Measurements from ENCODE around the gene PEX26. TPM values are rescaled to one million over a fixed set of nuclear protein-coding genes. Genes with fewer than 3 reads are reported as not detected.
"Not testable (repeated sequence)": the region's sequence is repeated elsewhere in the genome, so short reads cannot be mapped to it uniquely, and the experiment has no call there.

PEX26 gene
- total RNA-seq, 4 donors from 2014 or later = 23.1 to 31.0 (median 24.8) TPM

DNA sequence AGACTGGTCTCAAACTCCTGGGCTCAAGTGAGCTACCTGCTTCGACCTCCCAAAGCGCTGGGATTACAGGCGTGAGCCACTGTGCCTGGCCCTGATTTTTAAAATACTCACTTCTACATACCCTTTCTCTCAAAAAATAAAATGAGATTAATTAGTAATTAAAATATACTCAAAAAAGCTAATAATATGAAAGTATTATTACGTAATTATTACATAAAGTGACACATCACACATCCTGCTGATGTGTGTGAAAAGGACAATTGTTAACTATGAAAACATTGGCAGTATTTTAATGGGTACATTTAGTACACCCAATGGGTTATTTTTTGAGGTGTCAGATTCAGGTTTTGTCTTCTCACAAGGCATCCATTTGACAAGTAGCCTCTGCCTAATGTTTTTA is 32.0 kb upstream of the PEX26 start:
- WGBS, 2 donors = 95% methylated on average over 4 of the region's 4 CpGs
- no peak for DNase-seq (ENCODE audit: low spot score in 2 of 2)
- intact Hi-C loops (cut with DNase I; ENCODE audit: low total_unique reads) = no loop called here
- no peak for TF ChIP-seq POLR2A (IDR thresholded peaks at IDR 0.05)
- TF ChIP-seq, protein P1, sequence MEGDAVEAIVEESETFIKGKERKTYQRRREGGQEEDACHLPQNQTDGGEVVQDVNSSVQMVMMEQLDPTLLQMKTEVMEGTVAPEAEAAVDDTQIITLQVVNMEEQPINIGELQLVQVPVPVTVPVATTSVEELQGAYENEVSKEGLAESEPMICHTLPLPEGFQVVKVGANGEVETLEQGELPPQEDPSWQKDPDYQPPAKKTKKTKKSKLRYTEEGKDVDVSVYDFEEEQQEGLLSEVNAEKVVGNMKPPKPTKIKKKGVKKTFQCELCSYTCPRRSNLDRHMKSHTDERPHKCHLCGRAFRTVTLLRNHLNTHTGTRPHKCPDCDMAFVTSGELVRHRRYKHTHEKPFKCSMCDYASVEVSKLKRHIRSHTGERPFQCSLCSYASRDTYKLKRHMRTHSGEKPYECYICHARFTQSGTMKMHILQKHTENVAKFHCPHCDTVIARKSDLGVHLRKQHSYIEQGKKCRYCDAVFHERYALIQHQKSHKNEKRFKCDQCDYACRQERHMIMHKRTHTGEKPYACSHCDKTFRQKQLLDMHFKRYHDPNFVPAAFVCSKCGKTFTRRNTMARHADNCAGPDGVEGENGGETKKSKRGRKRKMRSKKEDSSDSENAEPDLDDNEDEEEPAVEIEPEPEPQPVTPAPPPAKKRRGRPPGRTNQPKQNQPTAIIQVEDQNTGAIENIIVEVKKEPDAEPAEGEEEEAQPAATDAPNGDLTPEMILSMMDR (IDR thresholded peaks at IDR 0.05) = no peak
- no peak overlapping the region for H3K4me3 ChIP-seq (ENCODE audit: low read depth, poor library complexity, severe bottlenecking)

DNA sequence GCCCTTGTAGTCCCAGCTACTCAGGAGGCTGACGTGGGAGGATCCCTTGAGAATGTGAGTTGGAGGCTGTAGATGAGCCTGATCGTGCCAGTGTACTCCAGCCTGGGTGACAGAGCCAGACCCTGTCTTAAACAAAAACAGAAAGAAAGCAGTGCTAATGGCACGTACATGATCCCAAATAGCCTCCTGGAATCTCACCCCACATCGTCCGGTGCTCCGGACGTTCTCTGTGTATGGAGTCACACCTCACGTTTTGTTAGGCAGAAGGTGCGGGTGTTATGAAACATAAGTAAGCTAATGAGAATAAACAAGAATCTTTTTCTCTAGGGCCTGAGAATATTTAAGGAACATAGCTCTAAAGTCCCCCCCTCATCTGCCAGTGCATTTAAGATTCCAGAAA is 29.7 kb upstream of the PEX26 start:
- 56 to 60% methylated on average over 9 of the region's 9 CpGs for WGBS, 2 donors
- H3K4me3 ChIP-seq (ENCODE audit: low read depth, poor library complexity, severe bottlenecking) = no peak overlapping the region

DNA sequence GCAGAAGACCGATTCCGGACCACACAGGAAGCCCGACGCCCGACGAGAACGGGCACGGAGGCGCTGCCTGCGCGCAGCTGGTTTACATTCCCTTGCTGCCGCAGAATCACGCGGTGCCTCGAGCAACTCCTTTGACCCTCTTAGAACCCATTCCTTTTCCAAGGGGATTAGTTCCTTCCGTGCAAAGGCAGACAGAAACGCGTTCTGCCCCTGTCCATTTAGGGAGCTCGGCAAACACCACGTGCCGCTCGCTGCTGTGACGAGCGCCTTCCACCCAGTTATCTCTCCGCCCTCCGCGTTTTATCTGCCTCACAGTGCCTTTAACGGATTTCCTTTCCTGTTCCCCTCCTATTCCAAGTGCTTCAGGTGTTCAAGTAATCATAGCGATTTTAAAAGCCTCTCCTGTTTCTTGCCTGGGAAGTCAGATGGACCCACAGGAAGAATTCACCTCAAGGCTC is 29.3 kb upstream of the PEX26 start:
- intact Hi-C loops (cut with DNase I; ENCODE audit: low total_unique reads) = no loop called here
- no peak for DNase-seq (ENCODE audit: low spot score in 2 of 2)
- no peak overlapping the region for H3K4me3 ChIP-seq (ENCODE audit: low read depth, poor library complexity, severe bottlenecking)
- WGBS, 2 donors = 28 to 39% methylated on average over 28 to 29 of the region's 29 CpGs
- TF ChIP-seq, protein P1 (IDR thresholded peaks at IDR 0.05) = no peak
- no peak for TF ChIP-seq POLR2A (IDR thresholded peaks at IDR 0.05)

More for the DNA sequence above, 29.7 kb upstream of the PEX26 start:
- TF ChIP-seq, protein P1 (IDR thresholded peaks at IDR 0.05) = no peak
- TF ChIP-seq POLR2A (IDR thresholded peaks at IDR 0.05) = no peak
- DNase-seq (ENCODE audit: low spot score in 2 of 2) = no peak
- intact Hi-C loops (cut with DNase I; ENCODE audit: low total_unique reads) = no loop called here

DNA sequence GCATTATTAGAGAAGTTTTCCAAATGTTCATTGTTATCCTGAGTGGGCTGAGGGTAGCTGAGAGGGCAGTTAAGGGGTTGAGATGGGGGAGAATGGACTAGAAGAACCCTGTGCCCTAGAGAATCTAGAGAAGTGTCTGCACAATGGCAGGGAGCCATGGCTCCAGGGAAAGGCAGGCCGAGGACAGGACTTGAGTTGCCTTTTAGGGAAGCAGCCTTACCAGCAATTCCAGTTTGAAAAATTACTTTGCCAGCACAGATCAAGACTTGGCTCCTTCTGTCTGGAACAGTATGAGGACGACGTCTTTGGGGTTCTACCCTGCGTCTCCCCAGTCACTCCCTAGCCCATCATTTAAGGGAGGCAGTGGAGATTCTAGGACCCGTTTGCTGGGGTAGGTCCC is 27.7 kb upstream of the PEX26 start:
- TF ChIP-seq, protein P1 (IDR thresholded peaks at IDR 0.05) = no peak
- no peak for TF ChIP-seq POLR2A (IDR thresholded peaks at IDR 0.05)
- 41 to 45% methylated on average over 5 of the region's 5 CpGs for whole genome bisulfite sequencing, 2 donors
- intact Hi-C loops (cut with DNase I; ENCODE audit: low total_unique reads) = no loop called here
- H3K4me3 ChIP-seq (ENCODE audit: low read depth, poor library complexity, severe bottlenecking) = no peak overlapping the region
- peak in 1 of 2 donors; percentile 62 for DNase-seq (ENCODE audit: low spot score in 2 of 2)

DNA sequence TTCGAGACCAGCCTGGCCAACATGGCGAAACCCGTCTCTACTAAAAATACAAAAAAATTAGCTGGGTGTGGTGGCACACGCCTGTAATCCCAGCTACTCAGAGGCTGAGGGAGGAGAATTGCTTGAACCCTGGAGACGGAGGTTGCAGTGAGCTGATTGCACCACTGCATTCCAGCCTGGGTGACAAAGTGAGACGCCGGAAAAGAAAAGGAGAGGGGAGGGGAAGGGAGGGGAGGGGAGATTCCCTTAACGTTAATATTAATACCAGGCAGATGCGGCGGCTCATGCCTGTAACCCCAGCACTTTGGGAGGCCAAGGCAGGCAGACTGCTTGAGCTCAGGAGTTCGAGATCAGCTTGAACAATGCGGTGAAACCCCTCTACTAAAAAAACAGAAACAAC is 26.7 kb upstream of the PEX26 start:
- H3K4me3 ChIP-seq (ENCODE audit: low read depth, poor library complexity, severe bottlenecking); DNase-seq (ENCODE audit: low spot score in 2 of 2); intact Hi-C loops (cut with DNase I; ENCODE audit: low total_unique reads): not testable (repeated sequence)
- 55% methylated on average over 12 of the region's 12 CpGs for WGBS, 2 donors

DNA sequence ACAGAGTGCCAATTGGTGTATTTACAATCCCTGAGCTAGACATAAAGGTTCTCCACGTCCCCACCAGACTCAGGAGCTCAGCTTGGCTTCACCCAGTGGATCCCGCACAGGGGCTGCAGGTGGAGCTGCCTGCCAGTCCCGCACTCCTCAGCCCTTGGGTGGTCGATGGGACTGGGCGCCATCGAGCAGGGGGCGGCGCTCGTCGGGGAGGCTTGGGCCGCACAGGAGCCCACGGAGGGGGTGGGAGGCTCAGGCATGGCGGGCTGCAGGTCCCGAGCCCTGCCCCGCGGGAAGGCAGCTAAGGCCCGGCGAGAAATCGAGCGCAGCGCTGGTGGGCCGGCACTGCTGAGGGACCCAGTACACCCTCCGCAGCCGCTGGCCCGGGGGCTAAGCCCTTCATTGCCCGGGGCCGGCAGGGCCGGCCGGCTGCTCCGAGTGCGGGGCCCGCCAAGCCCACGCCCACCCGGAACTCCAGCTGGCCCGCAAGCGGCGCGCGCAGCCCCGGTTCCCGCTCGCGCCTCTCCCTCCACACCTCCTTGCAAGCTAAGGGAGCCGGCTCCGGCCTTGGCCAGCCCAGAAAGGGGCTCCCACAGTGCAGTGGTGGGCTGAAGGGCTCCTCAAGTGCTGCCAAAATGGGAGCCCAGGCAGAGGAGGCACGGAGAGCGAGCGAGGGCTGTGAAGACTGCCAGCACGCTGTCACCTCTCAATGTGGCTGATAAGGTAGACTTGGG is 24.4 kb upstream of the PEX26 start:
- H3K4me3 ChIP-seq (ENCODE audit: low read depth, poor library complexity, severe bottlenecking); intact Hi-C loops (cut with DNase I; ENCODE audit: low total_unique reads); DNase-seq (ENCODE audit: low spot score in 2 of 2): not testable (repeated sequence)
- 94 to 98% methylated on average over 25 to 42 of the region's 49 CpGs for WGBS, 2 donors

DNA sequence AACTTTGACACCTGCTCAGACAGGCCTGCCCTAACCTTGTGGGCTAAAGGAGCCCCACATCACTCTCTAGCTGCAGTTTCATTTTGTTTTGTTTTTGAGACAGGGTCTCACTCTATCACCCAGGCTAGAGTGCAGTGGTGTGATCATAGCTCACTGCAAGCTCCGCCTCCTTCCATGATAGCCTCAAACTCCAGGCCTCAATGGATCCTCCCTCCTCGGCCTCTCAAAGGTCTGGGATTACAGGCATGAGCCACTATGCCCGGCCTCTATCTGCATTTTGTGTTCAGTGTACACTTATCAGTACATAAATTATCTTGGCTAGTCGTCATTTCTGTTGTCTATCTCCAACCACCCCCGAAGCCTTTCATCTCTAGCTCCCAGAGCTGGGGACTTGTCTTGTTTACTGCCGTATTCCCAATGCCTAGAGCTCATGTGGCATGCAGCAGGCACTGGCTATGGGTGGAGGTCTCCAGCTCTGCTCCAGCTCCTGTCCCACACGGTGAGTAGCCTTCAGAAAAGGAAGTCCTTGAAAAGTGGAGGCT is 22.1 kb upstream of the PEX26 start:
- no peak for DNase-seq (ENCODE audit: low spot score in 2 of 2)
- intact Hi-C loops (cut with DNase I; ENCODE audit: low total_unique reads) = no loop called here
- TF ChIP-seq, protein P1 (IDR thresholded peaks at IDR 0.05) = no peak
- no peak for TF ChIP-seq POLR2A (IDR thresholded peaks at IDR 0.05)
- H3K4me3 ChIP-seq (ENCODE audit: low read depth, poor library complexity, severe bottlenecking) = no peak overlapping the region
- WGBS, 2 donors = 76 to 77% methylated on average over 7 of the region's 7 CpGs

Measured in lower leg skin (tissue), 4 donors.